ENCODE data around the gene IFNAR1. TPM values are rescaled to one million over a fixed set of nuclear protein-coding genes. Genes with fewer than 3 reads are reported as not detected.

Gene IFNAR1
- total and polyA plus RNA-seq, 10 donors: 9.2 to 86.1 (median 57.3) TPM

DNA sequence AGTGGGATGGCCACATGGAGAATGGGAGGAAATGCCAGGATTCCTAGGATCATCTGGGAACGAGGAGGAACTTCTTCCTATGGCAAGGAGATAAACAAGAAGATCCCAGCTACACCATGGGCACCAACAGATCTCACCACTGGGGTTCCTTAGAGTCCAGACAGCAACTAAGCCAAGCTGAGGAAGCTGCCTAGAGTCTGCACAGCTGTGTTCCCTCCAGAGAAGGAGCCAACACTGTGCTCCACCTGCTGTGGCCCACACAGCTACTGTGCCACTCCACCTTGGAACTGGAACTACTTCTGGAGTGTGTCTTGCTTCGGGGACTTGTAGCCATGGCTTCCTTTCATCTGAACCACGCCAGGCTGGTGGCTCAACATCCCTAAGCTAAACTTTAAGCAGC is 6.0 kb downstream of the IFNAR1 start:
- Histone ChIP-seq H3K4me3 (no peak overlapping the region), H3K27ac (peak overlapping the region in 4 of 8 donors; percentile 41 to 83 (median 57)), H3K27me3 (replicated peaks in 1 of 7) (no peaks in the 10 kb centered on the region), H3K9me3 (peaks cover 0 to 17% (median 9%) of the 10 kb centered on the region in 8 donors), H3K36me3 (peaks cover 0 to 35% (median 9%) of the 10 kb centered on the region in 6 donors), H3K4me1 (peaks cover 27 to 89% (median 65%) of the 10 kb centered on the region in 6 donors)
- intact Hi-C loops (cut with DNase I; ENCODE audit: low total_unique reads): no loop called here
- DNase-seq: no peak
- TF ChIP-seq POLR2AphosphoS5 (IDR thresholded peaks at IDR 0.05) (peak in 1 of 3 donors; percentile 15), POLR2A (IDR thresholded peaks at IDR 0.05) (no peak)
- TF ChIP-seq, protein P1, sequence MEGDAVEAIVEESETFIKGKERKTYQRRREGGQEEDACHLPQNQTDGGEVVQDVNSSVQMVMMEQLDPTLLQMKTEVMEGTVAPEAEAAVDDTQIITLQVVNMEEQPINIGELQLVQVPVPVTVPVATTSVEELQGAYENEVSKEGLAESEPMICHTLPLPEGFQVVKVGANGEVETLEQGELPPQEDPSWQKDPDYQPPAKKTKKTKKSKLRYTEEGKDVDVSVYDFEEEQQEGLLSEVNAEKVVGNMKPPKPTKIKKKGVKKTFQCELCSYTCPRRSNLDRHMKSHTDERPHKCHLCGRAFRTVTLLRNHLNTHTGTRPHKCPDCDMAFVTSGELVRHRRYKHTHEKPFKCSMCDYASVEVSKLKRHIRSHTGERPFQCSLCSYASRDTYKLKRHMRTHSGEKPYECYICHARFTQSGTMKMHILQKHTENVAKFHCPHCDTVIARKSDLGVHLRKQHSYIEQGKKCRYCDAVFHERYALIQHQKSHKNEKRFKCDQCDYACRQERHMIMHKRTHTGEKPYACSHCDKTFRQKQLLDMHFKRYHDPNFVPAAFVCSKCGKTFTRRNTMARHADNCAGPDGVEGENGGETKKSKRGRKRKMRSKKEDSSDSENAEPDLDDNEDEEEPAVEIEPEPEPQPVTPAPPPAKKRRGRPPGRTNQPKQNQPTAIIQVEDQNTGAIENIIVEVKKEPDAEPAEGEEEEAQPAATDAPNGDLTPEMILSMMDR (IDR thresholded peaks at IDR 0.05 in 8 of 11, conservative IDR thresholded peaks at IDR 0.05 in 3 of 11): no peak
- 85 to 90% (median 90%) methylated on average over 3 of the region's 3 CpGs for WGBS, 5 donors

DNA sequence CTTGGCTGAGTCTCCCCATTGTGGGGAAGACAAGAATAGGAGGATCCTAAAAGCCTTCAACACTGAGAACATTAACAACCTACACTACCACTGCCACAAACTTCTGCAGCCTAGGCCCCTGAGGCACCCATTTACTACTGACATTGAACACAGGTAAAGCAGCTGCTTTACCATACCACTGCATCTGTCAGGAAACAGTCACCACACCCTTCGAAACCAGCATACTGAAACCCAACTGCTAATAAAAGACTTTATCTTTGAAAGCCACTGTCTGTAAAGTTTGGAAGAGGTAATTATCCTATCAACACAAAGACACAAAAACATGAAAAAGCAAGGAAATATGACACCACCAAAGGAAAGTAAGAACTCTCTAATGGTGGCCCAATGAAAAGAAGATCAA is 7.4 kb downstream of the IFNAR1 start:
- peak in 1 of 3 donors; percentile 47 for TF ChIP-seq POLR2AphosphoS5 (IDR thresholded peaks at IDR 0.05)
- no peak for TF ChIP-seq POLR2A (IDR thresholded peaks at IDR 0.05)
- TF ChIP-seq, protein P1 (IDR thresholded peaks at IDR 0.05 in 8 of 11, conservative IDR thresholded peaks at IDR 0.05 in 3 of 11): no peak
- H3K27me3 ChIP-seq (replicated peaks in 1 of 7): no peaks in the 10 kb centered on the region
- WGBS, 5 donors: 44 to 87% (median 69%) methylated on average over 1 of the region's 1 CpG
- DNase-seq: no peak
- H3K36me3 ChIP-seq: peaks cover 0 to 45% (median 13%) of the 10 kb centered on the region in 6 donors
- peaks cover 0 to 17% (median 9%) of the 10 kb centered on the region in 8 donors for H3K9me3 ChIP-seq
- peaks cover 13 to 81% (median 51%) of the 10 kb centered on the region in 6 donors for H3K4me1 ChIP-seq
- intact Hi-C loops (cut with DNase I; ENCODE audit: low total_unique reads): no loop called here
- no peak overlapping the region for H3K4me3 ChIP-seq
- H3K27ac ChIP-seq: peak overlapping the region in 5 of 8 donors; percentile 20 to 83 (median 52)

DNA sequence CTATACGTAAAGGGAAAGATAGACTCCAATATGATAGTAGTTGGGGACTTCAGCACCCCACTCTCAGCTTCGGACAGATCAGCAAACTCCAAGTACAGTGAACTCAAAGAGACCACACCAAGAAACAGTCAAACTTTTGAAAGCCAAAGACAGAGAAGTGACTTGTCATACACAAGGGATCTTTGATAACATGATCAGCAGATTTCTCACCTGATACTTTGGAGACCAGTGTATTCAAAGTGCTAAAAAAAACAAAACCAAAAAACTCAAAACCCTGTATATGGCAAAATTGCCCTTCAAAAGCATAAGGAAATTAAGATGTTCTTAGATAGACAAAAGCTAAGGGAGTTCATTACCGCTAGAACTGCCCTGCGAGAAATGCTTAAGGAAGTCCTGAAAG is 9.4 kb downstream of the IFNAR1 start:
- DNase-seq: no peak
- peak overlapping the region in 1 of 8 donors; percentile 61 for H3K27ac ChIP-seq
- H3K4me3 ChIP-seq: no peak overlapping the region
- TF ChIP-seq POLR2AphosphoS5 (IDR thresholded peaks at IDR 0.05): no peak
- TF ChIP-seq POLR2A (IDR thresholded peaks at IDR 0.05): no peak
- TF ChIP-seq, protein P1 (IDR thresholded peaks at IDR 0.05 in 8 of 11, conservative IDR thresholded peaks at IDR 0.05 in 3 of 11): no peak
- no peaks in the 10 kb centered on the region for H3K27me3 ChIP-seq (replicated peaks in 1 of 7)
- peaks cover 4 to 80% (median 42%) of the 10 kb centered on the region in 6 donors for H3K4me1 ChIP-seq
- peaks cover 0 to 56% (median 17%) of the 10 kb centered on the region in 6 donors for H3K36me3 ChIP-seq
- 66 to 80% (median 72%) methylated on average over 4 of the region's 4 CpGs for WGBS, 5 donors
- intact Hi-C loops (cut with DNase I; ENCODE audit: low total_unique reads): no loop called here
- H3K9me3 ChIP-seq: peaks cover 0 to 17% (median 9%) of the 10 kb centered on the region in 8 donors

DNA sequence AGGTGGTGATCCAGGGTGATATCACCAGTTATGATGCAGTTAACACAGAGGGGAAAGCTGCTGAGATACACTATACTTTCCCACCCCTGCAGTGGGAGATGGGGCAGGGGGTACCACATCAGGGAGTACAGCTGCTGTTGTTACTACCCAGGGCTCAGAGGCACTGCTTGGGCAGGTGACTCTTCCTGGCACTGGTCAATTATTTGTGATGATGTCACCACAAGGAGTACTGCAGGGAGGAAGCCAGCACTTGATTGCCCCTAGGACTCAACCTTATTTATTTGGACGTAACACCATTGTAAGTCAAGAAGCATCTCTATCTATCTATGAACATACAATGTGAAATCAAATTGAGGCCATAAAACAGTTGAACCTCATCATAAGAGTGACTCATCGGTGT is 10.1 kb downstream of the IFNAR1 start:
- Histone ChIP-seq H3K4me3 (no peak overlapping the region), H3K27me3 (replicated peaks in 1 of 7) (no peaks in the 10 kb centered on the region), H3K4me1 (peaks cover 4 to 80% (median 42%) of the 10 kb centered on the region in 6 donors), H3K36me3 (peaks cover 0 to 56% (median 17%) of the 10 kb centered on the region in 6 donors), H3K9me3 (peaks cover 0 to 17% (median 9%) of the 10 kb centered on the region in 8 donors), H3K27ac (peak overlapping the region in 1 of 8 donors; percentile 61)
- TF ChIP-seq, protein P1 (IDR thresholded peaks at IDR 0.05 in 8 of 11, conservative IDR thresholded peaks at IDR 0.05 in 3 of 11): no peak
- TF ChIP-seq POLR2AphosphoS5 (IDR thresholded peaks at IDR 0.05) (no peak), POLR2A (IDR thresholded peaks at IDR 0.05) (no peak)
- no peak for DNase-seq
- WGBS, 5 donors: 83 to 94% (median 89%) methylated on average over 2 of the region's 2 CpGs
- intact Hi-C loops (cut with DNase I; ENCODE audit: low total_unique reads): no loop called here

Measured in spleen (tissue), 11 donors.